HG03103 (cell line): ENCODE results near the gene SFN.
"Not testable (repeated sequence)": the region's sequence is repeated elsewhere in the genome, so short reads cannot be mapped to it uniquely, and the experiment has no call there.

Source experiments
- ATAC-seq: cut with Tn5 transposase; IDR thresholded peaks from one replicate; pipeline ENCODE4 v1.9.1; 2021; ENCODE audit warnings: low read depth; ENCODE audit not compliant: unreplicated experiment

Gene SFN

GRCh38 chr1:26861889-26862378 is 1.0 kb upstream of the SFN start:
- no peak for ATAC-seq

- ATAC-seq, result no peak
These were observed 732 bp downstream of the SFN start for GRCh38 chr1:26863685-26864077.

GRCh38 chr1:26864610-26865480 is 1.9 kb downstream of the SFN start:
- peak; percentile 82 for ATAC-seq

- ATAC-seq, result not testable (repeated sequence)
These were observed 10.1 kb downstream of the SFN start for GRCh38 chr1:26873097-26873496.

GRCh38 chr1:26874896-26875295 is 11.9 kb downstream of the SFN start:
- no peak for ATAC-seq

GRCh38 chr1:26877326-26877725 is 14.4 kb downstream of the SFN start:
- ATAC-seq, result no peak

- ATAC-seq, result no peak
These were observed 16.8 kb downstream of the SFN start for GRCh38 chr1:26879793-26880192.

- not testable (repeated sequence) for ATAC-seq
These were observed 18.7 kb downstream of the SFN start for GRCh38 chr1:26881611-26882010.

GRCh38 chr1:26882696-26883463 is 19.9 kb downstream of the SFN start:
- ATAC-seq, result no peak

- ATAC-seq, result no peak
These were observed 24.2 kb downstream of the SFN start for GRCh38 chr1:26887125-26887524.

GRCh38 chr1:26888231-26888630 is 25.3 kb downstream of the SFN start:
- no peak for ATAC-seq

GRCh38 chr1:26889551-26890466 is 26.9 kb downstream of the SFN start, which contains the start of gene GPN2:
Gene GPN2, minus strand, starts transcription at chr1:26890283. Its CDS starts 187 bp downstream, at chr1:26890096.
- ATAC-seq, result peak; percentile 80

GRCh38 chr1:26890467-26890796 is 27.5 kb downstream of the SFN start:
- ATAC-seq, result peak; percentile 30

GRCh38 chr1:26894263-26894662 is 31.3 kb downstream of the SFN start:
- ATAC-seq, result no peak

- ATAC-seq, result no peak
These were observed 34.4 kb downstream of the SFN start for GRCh38 chr1:26897351-26897750.

GRCh38 chr1:26900001-26900814 is 37.3 kb downstream of the SFN start, which contains the start of gene GPATCH3:
Gene GPATCH3, minus strand, starts transcription at chr1:26900467. Its CDS starts 25 bp downstream, at chr1:26900442.
- no peak for ATAC-seq

GRCh38 chr1:26900815-26901511 is 38.0 kb downstream of the SFN start:
- no peak for ATAC-seq

GRCh38 chr1:26907071-26907917 is 44.3 kb downstream of the SFN start:
- ATAC-seq, result no peak
